ENCODE results near the gene SFTPB.

DNA sequence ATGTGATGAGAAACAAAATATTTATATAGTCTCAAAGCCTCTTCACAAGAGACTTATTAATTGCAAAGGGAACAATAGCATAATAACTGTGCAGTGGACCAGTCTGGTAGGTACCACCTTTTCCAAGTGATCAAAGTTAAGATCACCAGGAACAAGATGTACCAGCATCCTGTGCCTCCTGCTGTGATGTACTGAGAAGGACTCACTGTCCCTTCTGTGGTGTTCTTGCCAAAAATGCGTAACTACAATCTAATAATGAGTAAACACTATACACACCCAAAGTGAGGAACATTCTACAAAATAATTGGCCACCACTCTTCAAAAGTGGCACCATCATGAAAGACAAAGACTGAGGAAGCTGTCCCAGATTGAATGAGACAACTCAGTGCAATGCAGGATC is 40.6 kb upstream of the SFTPB start:
- TF ChIP-seq, protein P1, sequence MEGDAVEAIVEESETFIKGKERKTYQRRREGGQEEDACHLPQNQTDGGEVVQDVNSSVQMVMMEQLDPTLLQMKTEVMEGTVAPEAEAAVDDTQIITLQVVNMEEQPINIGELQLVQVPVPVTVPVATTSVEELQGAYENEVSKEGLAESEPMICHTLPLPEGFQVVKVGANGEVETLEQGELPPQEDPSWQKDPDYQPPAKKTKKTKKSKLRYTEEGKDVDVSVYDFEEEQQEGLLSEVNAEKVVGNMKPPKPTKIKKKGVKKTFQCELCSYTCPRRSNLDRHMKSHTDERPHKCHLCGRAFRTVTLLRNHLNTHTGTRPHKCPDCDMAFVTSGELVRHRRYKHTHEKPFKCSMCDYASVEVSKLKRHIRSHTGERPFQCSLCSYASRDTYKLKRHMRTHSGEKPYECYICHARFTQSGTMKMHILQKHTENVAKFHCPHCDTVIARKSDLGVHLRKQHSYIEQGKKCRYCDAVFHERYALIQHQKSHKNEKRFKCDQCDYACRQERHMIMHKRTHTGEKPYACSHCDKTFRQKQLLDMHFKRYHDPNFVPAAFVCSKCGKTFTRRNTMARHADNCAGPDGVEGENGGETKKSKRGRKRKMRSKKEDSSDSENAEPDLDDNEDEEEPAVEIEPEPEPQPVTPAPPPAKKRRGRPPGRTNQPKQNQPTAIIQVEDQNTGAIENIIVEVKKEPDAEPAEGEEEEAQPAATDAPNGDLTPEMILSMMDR (IDR thresholded peaks at IDR 0.05) = no peak
- no peak for TF ChIP-seq ZFX (IDR thresholded peaks at IDR 0.05; ENCODE audit: borderline replicate concordance)
